AG09309 (cell line): ENCODE measurements around the gene TNS1.

Experiments used
- DNase-seq: peaks from one replicate; pipeline ENCODE4 v3.0.0-alpha.2; 2010; ENCODE audit warnings: low read depth
- H3K4me3 ChIP-seq: 2 replicates; pipeline ENCODE4 v1.5.1; 2011; ENCODE audit warnings: mild to moderate bottlenecking, low read depth, low read length, moderate library complexity; ENCODE audit not compliant: control insufficient read depth
- CTCF ChIP-seq: IDR thresholded peaks from 2 replicates; pipeline ENCODE4 v1.5.1; 2011; ENCODE audit warnings: mild to moderate bottlenecking, low read depth, low read length, inconsistent platforms; ENCODE audit not compliant: insufficient read depth, control insufficient read depth; ENCODE audit errors: missing control alignments

TNS1 gene

GRCh38 chr2:217842017-217842416 is 160.8 kb downstream of the TNS1 start:
- no peak overlapping the region for H3K4me3 ChIP-seq
- no peak for DNase-seq
- TF ChIP-seq CTCF: no peak

- no peak for DNase-seq
- no peak overlapping the region for H3K4me3 ChIP-seq
- TF ChIP-seq CTCF: no peak
These were observed 162.3 kb downstream of the TNS1 start for GRCh38 chr2:217840522-217840921.

- DNase-seq: no peak
- no peak for TF ChIP-seq CTCF
- H3K4me3 ChIP-seq: no peak overlapping the region
These were observed 163.1 kb downstream of the TNS1 start for GRCh38 chr2:217839750-217840107.

GRCh38 chr2:217839073-217839749 is 163.6 kb downstream of the TNS1 start:
- DNase-seq: no peak
- H3K4me3 ChIP-seq: no peak overlapping the region
- TF ChIP-seq CTCF: no peak

- no peak for TF ChIP-seq CTCF
- DNase-seq: no peak
These were observed 164.4 kb downstream of the TNS1 start for GRCh38 chr2:217838409-217838831.

GRCh38 chr2:217837530-217837929 is 165.3 kb downstream of the TNS1 start:
- TF ChIP-seq CTCF: no peak
- no peak for DNase-seq
- no peak overlapping the region for H3K4me3 ChIP-seq

More at GRCh38 chr2:217838409-217838831, 164.4 kb downstream of the TNS1 start:
- no peak overlapping the region for H3K4me3 ChIP-seq
